DMS53 treated with DMSO at 0.1 percent for 48 hours (cell line): ENCODE results near the gene TRAPPC10.

Source experiments
- DNase-seq: peaks from one replicate; lab custom pipeline; 2025; ENCODE audit not compliant: unreplicated experiment; lab: John Stamatoyannopoulos, UW

TRAPPC10 gene

DNA sequence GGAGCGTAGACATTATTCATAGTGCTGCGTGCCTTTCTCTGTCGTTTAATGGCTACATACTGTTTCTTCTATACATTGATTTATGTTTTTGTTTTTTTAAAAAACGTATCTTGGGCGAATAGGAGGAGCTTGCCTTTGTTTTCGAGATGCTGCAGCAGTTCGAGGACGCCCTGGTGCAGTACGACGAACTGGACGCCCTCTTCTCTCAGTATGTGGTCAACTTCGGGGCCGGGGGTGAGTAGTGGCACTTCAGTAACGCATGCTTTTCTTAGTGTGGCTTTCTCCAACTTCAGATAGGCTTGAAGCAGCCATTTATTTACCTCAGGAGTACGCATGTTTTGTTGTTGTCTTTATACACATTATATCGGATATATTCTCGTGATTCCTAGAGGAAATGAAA lies 46.9 kb downstream of the TRAPPC10 start:
- DNase-seq, result no peak

DNA sequence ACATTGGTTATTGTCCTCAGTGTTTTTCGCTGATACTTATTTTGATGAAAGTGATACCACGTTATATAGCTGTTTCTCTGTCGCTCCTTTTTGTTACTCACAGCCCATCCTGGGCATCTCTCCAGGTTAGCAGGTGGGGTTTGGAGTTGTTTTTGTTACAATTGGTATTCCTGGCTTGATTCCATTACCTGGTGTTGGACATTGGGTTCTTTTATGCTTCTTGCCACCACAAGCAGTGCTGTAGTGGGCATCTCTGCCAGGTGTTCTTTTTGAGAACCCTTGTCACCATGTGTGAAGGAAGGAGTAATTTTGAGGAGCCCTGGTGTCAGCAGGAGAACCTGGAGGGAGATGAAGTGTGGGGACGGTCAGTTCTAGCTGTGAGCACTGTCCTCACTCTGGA lies 47.6 kb downstream of the TRAPPC10 start:
- no peak for DNase-seq

DNA sequence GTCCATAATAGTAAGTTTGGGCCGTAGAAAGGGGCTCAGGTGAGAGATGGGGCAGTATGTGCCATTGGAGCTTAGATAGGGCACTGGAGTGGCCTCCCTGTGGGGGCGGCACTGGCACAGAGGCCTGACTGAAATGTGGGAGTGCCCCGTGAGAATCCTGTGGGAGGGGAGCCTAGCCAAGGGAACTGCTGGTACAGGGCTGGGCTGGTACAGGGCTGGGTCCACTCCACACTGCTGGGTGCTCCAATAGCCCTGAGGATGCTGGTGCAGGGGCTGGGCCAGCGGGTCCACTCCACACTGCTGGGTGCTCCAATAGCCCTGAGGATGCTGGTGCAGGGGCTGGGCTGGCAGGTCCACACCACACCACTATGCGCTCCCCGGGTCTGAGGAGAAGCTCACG lies 50.3 kb downstream of the TRAPPC10 start:
- no peak for DNase-seq

- DNase-seq, result no peak
Observed at GRCh38 chr21:44063151-44063912, 51.2 kb downstream of the TRAPPC10 start.

GRCh38 chr21:44064852-44065403 lies 52.8 kb downstream of the TRAPPC10 start:
- no peak for DNase-seq

DNA sequence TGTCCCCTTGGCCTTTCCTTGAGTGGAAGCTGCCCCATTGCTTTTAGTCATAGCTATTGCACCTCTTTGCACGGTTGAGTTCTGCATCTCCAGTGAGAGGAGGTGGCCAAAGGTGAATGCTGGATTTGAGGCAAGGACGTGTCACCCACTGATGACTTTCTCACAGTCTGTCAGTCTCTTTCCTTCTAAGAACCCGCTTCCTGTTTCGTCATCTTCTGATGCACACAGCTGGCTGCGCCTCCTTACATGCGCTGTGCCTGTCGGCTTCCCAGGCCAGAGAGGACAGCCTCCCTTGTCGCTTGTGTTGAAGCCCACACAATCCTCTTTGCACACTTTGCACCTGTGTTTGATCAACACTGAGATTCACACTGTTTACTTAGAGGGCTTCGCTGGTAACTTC lies 53.3 kb downstream of the TRAPPC10 start:
- no peak for DNase-seq

- DNase-seq, result no peak
Observed at GRCh38 chr21:44066116-44066515, 54.0 kb downstream of the TRAPPC10 start.

- no peak for DNase-seq
Observed at GRCh38 chr21:44067011-44067839, 55.1 kb downstream of the TRAPPC10 start.

DNA sequence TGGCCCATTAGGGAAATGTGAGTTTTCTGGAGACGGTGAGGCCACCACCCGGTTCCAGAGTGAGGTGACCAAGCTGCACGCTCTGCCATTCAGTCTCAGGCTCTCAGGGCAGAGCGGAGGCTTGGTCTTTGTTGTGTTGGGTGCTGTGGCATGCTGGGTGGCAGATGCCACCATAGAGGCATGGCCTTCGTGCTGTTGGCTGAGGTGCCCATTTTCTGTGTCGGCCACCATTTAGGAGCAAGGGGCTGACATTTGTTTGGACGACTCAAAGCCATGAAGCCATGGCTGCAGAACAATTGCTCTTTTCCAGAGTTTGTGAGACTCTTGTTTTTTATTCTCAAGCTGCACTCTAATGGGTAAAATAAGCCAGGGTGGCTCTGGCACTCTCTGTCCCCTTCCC lies 58.3 kb downstream of the TRAPPC10 start:
- no peak for DNase-seq

DNA sequence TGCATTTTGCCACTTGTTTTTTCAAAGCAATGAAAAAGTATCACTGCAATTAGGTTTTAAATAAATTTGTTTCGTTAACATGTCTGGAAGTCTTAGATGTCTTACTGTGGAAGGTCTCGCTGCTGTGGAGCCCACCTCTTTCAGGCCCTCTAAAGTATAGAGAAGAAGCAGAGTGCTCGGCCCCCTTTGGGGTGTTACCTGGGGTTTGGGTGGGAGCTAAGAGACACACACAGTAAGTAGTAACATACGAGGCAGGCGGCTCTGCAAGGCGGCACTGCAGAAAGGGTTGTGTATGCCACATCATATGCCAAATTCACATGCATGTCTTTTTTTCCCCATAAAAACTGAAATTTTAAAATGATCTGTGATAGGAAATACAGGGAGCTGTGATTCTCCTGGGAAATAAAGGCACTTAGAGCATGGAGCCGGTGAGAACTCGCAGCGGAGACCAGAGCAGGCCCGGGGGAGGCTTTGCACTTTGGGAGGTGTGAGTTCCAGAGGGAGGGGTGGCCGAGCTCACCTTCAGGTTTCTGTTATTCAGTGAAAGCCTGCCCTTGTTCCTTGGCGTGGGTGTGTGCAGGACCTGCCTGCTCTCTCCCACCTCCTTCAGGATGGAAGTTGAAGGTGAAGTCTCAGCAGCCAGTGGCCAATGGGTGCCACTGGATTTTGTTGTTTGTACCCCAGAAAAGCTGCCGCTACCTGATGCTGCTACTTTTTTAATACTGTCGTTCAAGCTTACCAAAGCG lies 59.4 kb downstream of the TRAPPC10 start:
- DNase-seq, result no peak

DNA sequence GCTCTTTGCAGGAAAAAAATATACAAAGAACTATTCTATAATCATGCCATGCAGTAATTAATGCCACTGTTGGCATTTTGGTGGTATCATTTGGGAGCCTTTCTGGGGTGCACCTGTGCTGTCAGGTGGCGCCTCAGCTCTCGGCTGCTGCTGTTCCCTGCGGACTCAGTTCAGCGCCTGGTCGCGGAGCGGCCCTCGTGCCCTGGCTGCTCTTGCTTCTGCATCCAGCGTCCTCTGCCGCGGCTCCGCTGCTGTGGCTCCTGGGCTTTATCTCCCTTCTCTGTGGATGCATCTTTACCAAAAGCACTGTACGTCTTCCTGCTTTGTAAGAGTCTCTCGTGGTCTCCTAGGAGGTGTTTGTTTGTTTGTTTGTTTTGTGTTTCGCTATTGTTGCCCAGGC lies 60.0 kb downstream of the TRAPPC10 start:
- DNase-seq, result no peak

GRCh38 chr21:44074315-44074958 lies 62.3 kb downstream of the TRAPPC10 start:
- DNase-seq, result no peak

DNA sequence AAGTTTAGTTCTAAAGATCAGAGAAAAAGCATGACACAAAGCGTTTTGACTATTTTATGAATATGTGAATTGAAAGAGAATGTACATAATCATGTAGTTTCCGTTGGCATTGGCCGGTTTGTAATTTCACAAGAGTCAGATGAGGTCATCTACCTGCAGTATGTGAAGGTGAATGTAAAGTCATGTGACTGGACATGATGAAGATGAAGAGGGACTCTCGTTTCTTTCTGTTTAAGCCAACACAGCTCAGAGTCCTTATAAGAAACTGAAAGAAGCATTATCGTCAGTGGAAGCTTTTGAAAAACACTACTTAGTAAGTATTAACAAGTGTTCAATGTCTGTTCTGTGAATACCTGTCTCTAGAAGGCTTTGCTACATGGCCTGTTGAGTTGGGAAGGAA lies 64.2 kb downstream of the TRAPPC10 start:
- DNase-seq, result no peak

DNA sequence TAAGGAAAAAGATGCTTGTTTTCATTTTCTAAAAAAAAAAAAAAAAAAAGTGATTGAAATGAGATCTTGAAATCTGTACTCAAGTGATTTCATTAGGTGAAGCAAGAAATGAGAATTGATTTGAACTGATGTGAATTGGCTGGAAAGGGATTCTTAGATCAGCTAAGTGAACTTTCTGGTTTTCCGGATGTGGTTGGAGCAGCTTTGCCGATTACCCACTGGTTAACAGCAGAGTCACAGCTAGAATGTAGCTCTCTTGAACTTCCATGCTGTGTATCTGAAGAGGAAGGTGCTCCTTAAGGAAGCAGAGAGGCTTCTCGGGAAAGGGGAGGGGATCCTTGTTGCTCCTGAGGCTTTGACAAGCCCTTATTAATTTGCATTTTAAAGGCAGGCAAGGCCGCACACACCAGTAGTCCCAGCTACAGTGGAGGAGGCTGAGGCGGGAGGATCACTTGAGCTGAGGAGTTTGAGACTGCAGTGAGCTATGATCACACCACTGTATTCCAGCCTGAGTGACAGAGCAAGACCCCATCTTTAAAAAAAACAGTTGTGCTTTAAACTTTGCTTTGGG lies 66.4 kb downstream of the TRAPPC10 start:
- no peak for DNase-seq

DNA sequence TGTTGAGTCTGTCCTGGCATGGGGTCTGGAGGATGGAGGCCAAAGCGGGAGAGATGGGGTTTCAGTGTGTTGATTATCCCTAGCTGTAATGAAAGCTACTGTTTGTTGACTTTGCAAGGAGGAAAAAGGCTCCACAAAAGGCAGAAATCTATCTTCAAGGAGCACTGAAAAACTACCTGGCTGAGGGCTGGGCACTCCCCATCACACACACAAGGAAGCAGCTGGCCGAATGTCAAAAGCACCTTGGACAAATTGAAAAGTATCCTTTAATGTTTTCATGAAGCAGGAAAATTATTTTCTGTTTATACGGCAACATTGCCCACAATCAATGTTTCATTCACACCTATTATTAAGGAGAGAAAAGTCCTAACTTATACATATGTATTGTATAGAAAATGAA lies 67.3 kb downstream of the TRAPPC10 start:
- DNase-seq, result no peak

DNA sequence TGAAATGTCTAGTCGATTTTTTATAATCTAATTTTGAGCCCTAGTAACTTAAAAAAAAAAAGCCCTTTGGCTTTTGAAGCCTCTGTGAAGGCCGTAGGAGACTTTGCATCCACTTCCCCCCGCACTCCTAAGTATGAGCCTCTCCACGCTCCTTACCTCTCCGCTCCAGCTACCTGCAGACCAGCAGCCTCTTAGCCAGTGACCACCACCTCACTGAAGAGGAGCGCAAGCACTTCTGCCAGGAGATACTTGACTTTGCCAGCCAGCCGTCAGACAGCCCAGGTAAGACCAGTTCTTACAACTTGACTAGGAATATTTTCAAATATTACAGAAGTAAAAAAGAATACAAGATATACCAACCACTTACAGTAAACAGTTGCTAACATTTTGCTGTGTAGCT lies 67.7 kb downstream of the TRAPPC10 start:
- no peak for DNase-seq

GRCh38 chr21:44082648-44083440 lies 70.7 kb downstream of the TRAPPC10 start:
- DNase-seq, result no peak

DNA sequence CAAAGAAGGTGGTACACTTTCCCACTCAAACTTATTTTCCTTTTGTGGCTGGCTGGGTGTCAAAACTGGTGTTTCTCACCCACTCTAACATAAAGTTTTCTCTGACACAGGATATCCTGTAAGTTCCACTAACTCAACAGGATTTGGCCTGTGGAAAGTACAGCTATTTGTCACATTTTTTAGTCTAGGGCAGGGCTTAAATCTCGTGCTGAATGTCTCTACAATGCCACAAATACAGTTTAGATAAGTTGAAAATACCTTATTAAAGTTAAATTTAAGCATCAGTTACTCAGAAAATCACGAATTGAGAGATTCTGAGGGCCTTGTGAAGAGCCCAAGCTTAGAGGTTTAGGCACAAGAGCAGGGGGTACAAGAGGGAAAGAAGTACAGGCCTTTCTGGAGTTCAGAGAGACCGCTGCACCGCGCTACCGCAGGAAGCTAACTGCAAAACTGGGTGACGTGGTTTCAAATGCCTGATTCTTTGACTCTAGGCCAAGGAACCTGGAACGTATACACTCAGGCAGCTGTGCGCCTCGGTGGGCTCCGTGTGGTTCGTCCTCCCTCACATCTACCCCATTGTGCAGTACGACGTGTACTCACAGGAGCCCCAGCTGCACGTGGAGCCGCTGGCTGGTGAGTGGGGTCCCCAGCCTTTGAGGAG lies 71.7 kb downstream of the TRAPPC10 start:
- no peak for DNase-seq

GRCh38 chr21:44084496-44085241 lies 72.6 kb downstream of the TRAPPC10 start:
- no peak for DNase-seq
